Testis (tissue), 3 donors: ENCODE results near the gene VKORC1. TPM values are rescaled to one million over a fixed set of nuclear protein-coding genes. Genes with fewer than 3 reads are reported as not detected.
"Not testable (repeated sequence)": the region's sequence is repeated elsewhere in the genome, so short reads cannot be mapped to it uniquely, and the experiment has no call there.

Experiments used
- DNase-seq: peaks from one replicate; pipeline ENCODE4 v3.0.0-alpha.2; 2019
- H3K27ac ChIP-seq, 2 donors: fragments of 200-600 bp; sonication (generic); one replicate each; pipeline ENCODE4 v1.5.1; 2019
- H3K27me3 ChIP-seq: fragments of 200-600 bp; sonication (generic); one replicate; pipeline ENCODE4 v1.5.1; 2019
- H3K36me3 ChIP-seq: fragments of 200-600 bp; sonication (generic); one replicate; pipeline ENCODE4 v1.5.1; 2017; ENCODE audit warnings: low read depth; ENCODE audit errors: missing control alignments
- H3K4me1 ChIP-seq: fragments of 200-600 bp; sonication (generic); one replicate; pipeline ENCODE4 v1.5.1; 2019
- H3K4me3 ChIP-seq, 2 donors: fragments of 200-600 bp; sonication (generic); one replicate each; pipeline ENCODE4 v1.5.1; 2017 to 2019
- H3K9me3 ChIP-seq: fragments of 200-600 bp; sonication (generic); one replicate; pipeline ENCODE4 v1.5.1; 2017
- POLR2A ChIP-seq: fragments of 450-650 bp; IDR thresholded peaks from one replicate; pipeline ENCODE4 v1.6.1; 2017; ENCODE audit warnings: antibody characterized with exemption, mild to moderate bottlenecking, moderate library complexity
- WGBS, 2 donors: methylation state at CpG; one replicate each; pipeline ENCODE4 v1.1.5; 2018; 5-methylcytosine and 5-hydroxymethylcytosine counted together
- intact Hi-C: fragments of 100-400 bp; cut with DNase I; formaldehyde crosslinking; loops from one replicate; pipeline ENCODE4 v1.15.1; 2023; ENCODE audit warnings: low total_unique reads
- polyA plus RNA-seq: library from polyadenylated mRNA; stranded (reverse); fragments of 350-450 nt; fragmentation: Illumina TruSeq; extraction: RNeasy Lipid Tissue Mini Kit (QIAGEN cat#74804); gene quantifications from one replicate; pipeline ENCODE4 v1.2.3, GENCODE V29; 2014; ENCODE audit warnings: low read depth, low replicate concordance; ENCODE audit not compliant: insufficient read depth
- total RNA-seq, 2 donors: library from RNA; depleted of rRNA; stranded (reverse); fragments of >200 nt; gene quantifications; one replicate each; pipeline ENCODE4 v1.2.3, GENCODE V29; 2016
- TF ChIP-seq, protein P1 (sequence below), 3 experiments: fragments of 450-650 bp in 2 of 3; fragments of 200-600 bp in 1 of 3; sonication (generic) in 1 of 3; IDR thresholded peaks; one replicate each; pipeline ENCODE4 v1.5.1; 2016 to 2019; ENCODE audit warnings: antibody characterized with exemption in 3 of 3, mild to moderate bottlenecking in 2 of 3, moderate library complexity in 1 of 3

The VKORC1 gene
- total and polyA plus RNA-seq, 3 donors from 2014 or later: 102 to 183 (median 102) TPM

DNA sequence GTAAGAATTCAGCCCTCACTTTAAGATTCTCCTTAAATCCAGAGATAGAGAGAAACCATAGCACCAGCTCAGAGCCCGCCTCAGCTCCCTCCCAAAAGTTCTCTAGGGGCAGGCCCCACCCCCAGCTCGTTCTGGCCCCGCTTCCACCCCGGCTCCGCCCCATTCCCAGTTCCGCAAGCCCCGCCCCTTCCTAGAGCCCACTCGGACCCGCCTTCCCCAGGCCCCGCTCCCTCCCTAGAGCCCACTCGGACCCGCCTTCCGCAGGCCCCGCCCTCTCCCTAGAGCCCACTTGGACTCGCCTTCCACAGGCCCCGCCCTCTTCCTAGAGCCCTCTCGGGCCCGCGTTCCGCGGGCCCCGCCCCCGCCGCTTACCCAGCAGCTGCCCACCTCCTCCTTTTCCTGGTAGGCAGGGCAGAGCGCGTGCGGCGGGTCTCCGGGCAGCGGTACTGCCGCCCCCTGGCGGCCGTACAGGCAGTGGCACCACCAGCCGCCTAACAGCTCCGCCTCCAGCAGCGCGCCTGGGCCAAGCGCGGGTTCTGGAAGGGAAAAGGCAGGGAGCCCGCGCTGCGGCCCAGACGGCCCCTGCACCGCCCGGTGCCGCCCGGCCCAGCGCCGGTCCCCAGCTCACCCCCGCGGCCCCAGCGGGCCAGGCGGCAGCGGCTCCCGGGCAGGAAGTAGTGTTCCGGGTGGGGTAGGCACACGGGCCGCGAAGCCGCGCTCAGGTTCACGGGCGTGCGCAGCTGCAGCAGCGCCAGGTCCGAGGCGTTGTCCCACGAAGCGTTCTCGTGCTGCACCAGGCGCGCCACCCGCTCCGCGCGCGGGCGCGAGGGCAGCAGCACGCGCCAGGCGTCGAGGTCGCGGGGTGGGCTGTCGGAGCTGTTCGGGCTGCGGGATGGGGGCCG is 47.8 kb upstream of the VKORC1 start:
- H3K27ac ChIP-seq: peak overlapping the region; percentile 35 to 81
- no peak for TF ChIP-seq POLR2A
- TF ChIP-seq, protein P1, sequence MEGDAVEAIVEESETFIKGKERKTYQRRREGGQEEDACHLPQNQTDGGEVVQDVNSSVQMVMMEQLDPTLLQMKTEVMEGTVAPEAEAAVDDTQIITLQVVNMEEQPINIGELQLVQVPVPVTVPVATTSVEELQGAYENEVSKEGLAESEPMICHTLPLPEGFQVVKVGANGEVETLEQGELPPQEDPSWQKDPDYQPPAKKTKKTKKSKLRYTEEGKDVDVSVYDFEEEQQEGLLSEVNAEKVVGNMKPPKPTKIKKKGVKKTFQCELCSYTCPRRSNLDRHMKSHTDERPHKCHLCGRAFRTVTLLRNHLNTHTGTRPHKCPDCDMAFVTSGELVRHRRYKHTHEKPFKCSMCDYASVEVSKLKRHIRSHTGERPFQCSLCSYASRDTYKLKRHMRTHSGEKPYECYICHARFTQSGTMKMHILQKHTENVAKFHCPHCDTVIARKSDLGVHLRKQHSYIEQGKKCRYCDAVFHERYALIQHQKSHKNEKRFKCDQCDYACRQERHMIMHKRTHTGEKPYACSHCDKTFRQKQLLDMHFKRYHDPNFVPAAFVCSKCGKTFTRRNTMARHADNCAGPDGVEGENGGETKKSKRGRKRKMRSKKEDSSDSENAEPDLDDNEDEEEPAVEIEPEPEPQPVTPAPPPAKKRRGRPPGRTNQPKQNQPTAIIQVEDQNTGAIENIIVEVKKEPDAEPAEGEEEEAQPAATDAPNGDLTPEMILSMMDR (IDR thresholded peaks at IDR 0.05): peak; percentile 97 to 99 (median 99)
- intact Hi-C loops: loop anchor here (10.0 kb wide), 2 partner anchors 58 to 158 kb away; partner anchors contain the start of genes HSD3B7 and PRSS53
- H3K4me3 ChIP-seq: peak overlapping the region; percentile 51 to 52
- peaks cover 10% of the 10 kb centered on the region for H3K4me1 ChIP-seq
- no peaks in the 10 kb centered on the region for H3K27me3 ChIP-seq
- peak; percentile 99 for DNase-seq
- 1% methylated on average over 13 to 68 of the region's 89 CpGs for WGBS, 2 donors
- H3K36me3 ChIP-seq: no peaks in the 10 kb centered on the region
- no peaks in the 10 kb centered on the region for H3K9me3 ChIP-seq

DNA sequence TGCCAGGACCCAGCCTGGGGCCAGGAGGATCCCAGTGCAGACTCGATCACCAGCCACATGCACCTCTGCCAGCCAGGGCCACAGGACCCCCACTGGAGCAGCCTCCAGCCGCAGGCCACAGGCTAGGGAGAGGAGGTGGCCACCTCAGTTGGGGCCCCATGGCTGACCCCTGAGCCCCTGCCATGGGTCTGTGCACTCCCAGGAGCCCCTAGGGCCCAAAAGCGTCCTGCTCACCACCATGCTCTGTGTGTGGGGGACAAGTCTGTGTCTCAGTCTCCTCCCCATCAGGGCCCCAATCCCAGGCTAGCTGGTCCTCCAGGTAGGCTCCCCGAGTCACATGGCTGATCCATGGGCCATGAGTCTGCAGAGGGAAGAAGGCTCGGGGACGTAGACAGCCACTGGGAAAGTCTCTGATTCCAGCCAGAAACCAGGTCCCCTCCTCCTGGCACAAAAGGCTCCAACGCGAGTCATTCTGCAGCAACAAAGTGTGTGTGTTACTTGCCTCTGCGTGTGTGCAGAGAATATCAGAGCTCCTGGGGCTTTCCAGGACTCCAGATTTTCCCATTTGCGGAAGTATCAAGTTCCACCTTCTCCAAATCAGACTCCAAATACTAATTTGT is 47.0 kb upstream of the VKORC1 start:
- H3K36me3 ChIP-seq: no peaks in the 10 kb centered on the region
- TF ChIP-seq, protein P1 (IDR thresholded peaks at IDR 0.05): no peak
- TF ChIP-seq POLR2A: no peak
- no peaks in the 10 kb centered on the region for H3K9me3 ChIP-seq
- WGBS, 2 donors: 14% methylated on average over 5 to 10 of the region's 10 CpGs
- H3K4me3 ChIP-seq: peak overlapping the region; percentile 31 to 52
- intact Hi-C loops: loop anchor here (10.0 kb wide), 2 partner anchors 57 to 157 kb away; partner anchors contain the start of genes HSD3B7 and PRSS53
- peaks cover 10% of the 10 kb centered on the region for H3K4me1 ChIP-seq
- H3K27me3 ChIP-seq: no peaks in the 10 kb centered on the region
- H3K27ac ChIP-seq: peak overlapping the region; percentile 35 to 81
- peak; percentile 43 for DNase-seq

DNA sequence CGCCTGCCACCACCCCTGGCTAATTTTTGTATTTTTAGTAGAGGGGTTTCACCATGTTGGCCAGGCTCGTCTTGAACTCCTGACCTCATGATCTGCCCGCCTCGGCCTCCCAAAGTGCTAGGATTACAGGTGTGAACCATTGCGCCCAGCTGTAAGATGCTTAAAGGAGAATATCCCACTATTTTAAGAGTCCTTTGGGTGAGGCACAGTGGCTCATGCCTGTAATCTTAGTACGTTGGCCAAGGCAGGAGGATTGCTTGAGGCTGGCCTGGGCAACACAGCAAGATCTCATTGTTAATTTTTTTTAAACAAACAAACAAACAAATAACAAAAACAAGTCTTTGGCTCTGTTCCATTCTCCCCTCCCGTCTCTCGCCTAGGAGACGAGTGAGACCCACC is 46.5 kb upstream of the VKORC1 start:
- not testable (repeated sequence) for H3K9me3 ChIP-seq, H3K36me3 ChIP-seq, DNase-seq, H3K4me3 ChIP-seq, H3K27me3 ChIP-seq
- 79 to 89% methylated on average over 9 of the region's 9 CpGs for WGBS, 2 donors
- Histone ChIP-seq H3K4me1 (peaks cover 10% of the 10 kb centered on the region), H3K27ac (peak overlapping the region in 1 of 2 donors; percentile 35)
- intact Hi-C loops: loop anchor here (10.0 kb wide), 2 partner anchors 56 to 156 kb away; partner anchors contain the start of genes HSD3B7 and PRSS53

DNA sequence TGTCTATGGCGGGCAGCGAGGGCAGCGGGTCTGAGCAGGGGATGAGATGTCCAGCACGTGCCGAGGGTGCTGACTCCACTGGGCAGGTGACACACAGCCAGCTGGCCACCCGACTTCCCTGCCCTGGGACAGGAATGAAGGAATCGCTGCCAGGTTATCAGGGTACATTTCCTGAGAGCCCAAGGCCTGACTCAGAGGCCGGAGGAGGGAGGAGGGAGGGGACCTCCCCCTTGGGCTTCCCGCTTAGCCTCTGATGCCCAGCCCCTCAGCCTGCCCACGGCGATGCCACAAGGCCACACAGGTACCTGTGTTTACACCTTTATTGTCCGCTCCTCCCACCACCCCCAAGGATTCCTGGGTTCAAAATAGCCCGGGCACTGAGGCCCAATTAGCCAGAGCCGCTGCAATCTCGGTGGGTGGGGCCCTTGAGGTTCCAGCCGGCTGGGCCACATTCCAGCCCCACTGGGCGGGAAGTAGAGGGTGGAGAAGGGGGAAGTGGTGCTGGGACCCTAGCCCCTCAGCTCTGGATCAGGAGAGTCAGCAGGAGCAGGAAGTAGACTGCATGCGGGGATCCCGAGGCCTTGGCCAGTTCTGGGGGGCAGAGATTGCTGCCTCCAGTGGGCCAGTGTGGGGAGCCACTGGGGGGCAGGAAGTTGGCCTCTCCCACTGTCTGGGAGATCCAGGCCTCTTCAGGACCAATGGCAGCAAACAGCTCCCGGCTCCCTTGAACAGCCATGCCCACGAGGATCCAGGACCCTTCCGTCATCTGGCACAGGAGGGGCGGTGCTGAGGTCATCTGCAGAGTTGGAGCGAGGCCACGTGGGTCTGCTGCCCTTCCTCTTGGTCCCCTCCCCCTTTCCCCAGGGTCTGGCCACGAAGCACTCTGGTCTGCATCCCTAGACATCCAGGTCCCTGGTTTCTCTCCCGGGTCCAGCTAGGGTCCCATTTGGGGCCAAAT is 44.3 kb upstream of the VKORC1 start:
- Histone ChIP-seq H3K4me3 (no peak overlapping the region), H3K4me1 (peaks cover 14% of the 10 kb centered on the region), H3K36me3 (no peaks in the 10 kb centered on the region), H3K27ac (no peak overlapping the region), H3K27me3 (no peaks in the 10 kb centered on the region), H3K9me3 (no peaks in the 10 kb centered on the region)
- DNase-seq: no peak
- 71 to 73% methylated on average over 13 to 27 of the region's 27 CpGs for WGBS, 2 donors
- TF ChIP-seq, protein P1 (IDR thresholded peaks at IDR 0.05): no peak
- no peak for TF ChIP-seq POLR2A
- intact Hi-C loops: no loop called here

DNA sequence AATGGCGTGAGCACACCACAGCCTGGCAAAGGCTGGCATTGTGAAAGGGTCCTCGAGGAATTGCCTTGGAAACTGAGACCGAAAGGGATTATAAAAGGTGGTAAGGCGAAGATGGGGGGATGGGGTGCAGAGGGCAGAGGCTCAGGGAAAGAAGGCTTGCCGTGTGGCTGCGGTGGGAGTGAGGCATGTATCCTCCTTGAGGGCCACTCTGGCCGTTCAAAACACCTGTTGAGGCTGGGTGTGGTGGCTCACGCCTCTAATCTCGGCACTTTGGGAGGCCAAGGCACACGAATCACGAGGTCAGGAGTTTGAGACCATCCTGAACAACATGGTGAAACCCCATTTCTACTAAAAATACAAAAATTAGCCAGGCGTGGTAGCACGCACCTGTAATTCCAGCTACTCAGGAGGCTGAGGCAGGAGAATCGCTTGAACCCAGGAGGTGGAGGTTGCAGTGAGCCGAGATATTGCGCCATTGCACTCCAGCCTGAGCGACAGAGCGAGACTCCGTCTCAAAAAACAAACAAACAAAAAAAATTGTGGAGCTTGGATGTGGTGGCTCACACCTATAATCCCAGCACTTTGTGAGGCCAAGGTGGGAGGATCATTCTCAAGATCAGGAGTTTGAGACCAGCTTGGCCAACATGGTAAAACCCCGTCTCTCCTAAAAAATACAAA is 42.4 kb upstream of the VKORC1 start:
- H3K27me3 ChIP-seq, H3K4me3 ChIP-seq, H3K9me3 ChIP-seq, H3K27ac ChIP-seq, intact Hi-C loops, DNase-seq, H3K36me3 ChIP-seq: not testable (repeated sequence)
- WGBS, 2 donors: 91 to 95% methylated on average over 20 of the region's 20 CpGs
- H3K4me1 ChIP-seq: peaks cover 14% of the 10 kb centered on the region
